Retinal pigment epithelial cell (primary cell): ENCODE data around the gene FBLN1.

Experiments used
- DNase-seq: peaks from one replicate; pipeline ENCODE4 v3.0.0-alpha.2; 2010; ENCODE audit warnings: low read depth
- H3K4me3 ChIP-seq: 2 replicates; pipeline ENCODE4 v1.5.1; 2011; ENCODE audit warnings: mild to moderate bottlenecking, low read length, control low read depth, moderate library complexity
- TF ChIP-seq, protein P1 (sequence below): conservative IDR thresholded peaks from 2 replicates; pipeline ENCODE4 v1.5.1; 2011; ENCODE audit warnings: low read depth, low read length, control low read depth, inconsistent platforms

FBLN1 gene

DNA sequence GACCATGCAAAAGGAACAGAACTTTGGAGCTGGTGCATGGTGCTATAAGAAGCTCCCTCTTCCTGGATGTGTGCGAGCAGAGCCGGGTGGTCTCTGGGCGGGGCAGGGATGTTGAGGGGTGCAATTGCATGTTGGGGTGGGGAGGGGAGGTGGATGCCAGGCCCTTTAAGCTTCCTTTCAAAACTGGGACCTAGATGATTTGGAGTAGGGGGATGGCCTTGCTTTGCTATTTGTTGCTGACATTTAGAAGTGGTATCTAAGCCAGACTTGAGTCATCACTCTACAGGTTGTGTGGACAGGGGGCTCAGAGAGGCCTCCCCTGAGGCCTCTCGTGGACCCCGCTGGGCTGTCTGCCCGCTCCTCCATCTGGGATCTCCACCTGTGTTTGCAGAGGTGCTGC, 24.8 kb downstream of the FBLN1 start:
- TF ChIP-seq, protein P1, sequence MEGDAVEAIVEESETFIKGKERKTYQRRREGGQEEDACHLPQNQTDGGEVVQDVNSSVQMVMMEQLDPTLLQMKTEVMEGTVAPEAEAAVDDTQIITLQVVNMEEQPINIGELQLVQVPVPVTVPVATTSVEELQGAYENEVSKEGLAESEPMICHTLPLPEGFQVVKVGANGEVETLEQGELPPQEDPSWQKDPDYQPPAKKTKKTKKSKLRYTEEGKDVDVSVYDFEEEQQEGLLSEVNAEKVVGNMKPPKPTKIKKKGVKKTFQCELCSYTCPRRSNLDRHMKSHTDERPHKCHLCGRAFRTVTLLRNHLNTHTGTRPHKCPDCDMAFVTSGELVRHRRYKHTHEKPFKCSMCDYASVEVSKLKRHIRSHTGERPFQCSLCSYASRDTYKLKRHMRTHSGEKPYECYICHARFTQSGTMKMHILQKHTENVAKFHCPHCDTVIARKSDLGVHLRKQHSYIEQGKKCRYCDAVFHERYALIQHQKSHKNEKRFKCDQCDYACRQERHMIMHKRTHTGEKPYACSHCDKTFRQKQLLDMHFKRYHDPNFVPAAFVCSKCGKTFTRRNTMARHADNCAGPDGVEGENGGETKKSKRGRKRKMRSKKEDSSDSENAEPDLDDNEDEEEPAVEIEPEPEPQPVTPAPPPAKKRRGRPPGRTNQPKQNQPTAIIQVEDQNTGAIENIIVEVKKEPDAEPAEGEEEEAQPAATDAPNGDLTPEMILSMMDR: no peak

GRCh38 chr22:45528046-45528445, 25.4 kb downstream of the FBLN1 start:
- no peak overlapping the region for H3K4me3 ChIP-seq
- TF ChIP-seq, protein P1: no peak
- DNase-seq: no peak

More for the DNA sequence above, 24.8 kb downstream of the FBLN1 start:
- H3K4me3 ChIP-seq: no peak overlapping the region
- DNase-seq: no peak

DNA sequence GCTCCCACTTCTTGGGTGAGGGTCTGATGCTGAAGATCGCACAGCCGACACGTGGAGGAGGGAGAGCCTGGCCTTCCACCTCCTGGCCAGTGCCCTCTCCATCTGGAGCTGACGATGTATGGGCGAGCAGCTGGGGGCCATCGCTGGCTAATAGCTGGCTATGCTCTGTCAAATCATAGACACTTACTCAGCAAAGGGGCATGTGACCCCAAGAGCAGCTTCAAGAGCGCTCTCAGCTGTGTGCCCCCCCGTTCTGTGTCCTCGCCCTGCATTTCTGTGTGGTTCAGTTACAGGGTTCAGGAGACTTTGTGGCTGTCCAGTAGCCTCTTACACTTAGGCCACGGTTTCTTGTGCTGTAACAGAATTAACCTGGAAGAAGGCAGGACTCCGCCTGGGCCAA, 26.4 kb downstream of the FBLN1 start:
- DNase-seq: no peak
- no peak overlapping the region for H3K4me3 ChIP-seq
- TF ChIP-seq, protein P1: no peak

- DNase-seq: no peak
- H3K4me3 ChIP-seq: no peak overlapping the region
- TF ChIP-seq, protein P1: no peak
Observed at GRCh38 chr22:45529971-45530575, 27.4 kb downstream of the FBLN1 start.

DNA sequence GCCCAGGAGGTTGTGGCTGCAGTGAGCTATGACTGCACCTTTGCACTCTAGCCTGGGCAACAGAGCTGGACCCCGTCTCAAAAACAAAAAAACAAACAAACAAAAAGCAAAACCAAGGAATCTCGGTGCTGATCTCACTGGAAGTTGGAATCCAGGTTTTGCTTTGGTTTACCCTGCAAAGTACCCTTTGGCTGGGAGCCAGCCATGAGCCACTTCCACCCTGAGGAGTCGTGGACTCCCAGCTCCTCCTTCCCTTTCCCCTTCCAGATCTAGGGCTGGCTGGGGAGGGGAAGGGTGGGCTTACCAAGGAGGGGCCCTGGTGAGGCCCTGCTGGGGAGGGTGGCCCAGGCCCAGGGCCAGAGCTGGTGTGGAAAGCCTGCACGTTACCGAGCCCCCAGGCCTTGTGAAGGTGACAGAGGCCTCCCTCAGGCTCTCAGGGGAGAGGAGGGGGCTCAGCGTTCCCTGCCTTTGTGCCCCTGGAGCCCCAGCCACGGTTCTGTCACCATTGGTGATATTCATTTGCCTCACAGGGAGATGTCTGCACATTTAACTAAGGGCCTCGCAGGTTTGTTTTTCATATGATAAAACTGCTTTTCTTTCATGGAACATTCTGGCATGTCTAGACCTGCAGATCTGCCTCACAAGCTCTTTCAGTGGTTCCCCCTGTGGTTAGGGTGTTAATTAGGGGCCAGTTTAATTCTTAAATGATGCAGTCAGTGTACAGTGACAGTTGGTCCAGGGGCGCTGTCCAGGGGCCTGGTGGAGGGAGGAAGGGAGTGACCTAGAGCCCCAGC, 29.0 kb downstream of the FBLN1 start:
- no peak for DNase-seq
- TF ChIP-seq, protein P1: no peak
- H3K4me3 ChIP-seq: no peak overlapping the region

- TF ChIP-seq, protein P1: no peak
Observed at GRCh38 chr22:45532235-45532631, 29.6 kb downstream of the FBLN1 start.

DNA sequence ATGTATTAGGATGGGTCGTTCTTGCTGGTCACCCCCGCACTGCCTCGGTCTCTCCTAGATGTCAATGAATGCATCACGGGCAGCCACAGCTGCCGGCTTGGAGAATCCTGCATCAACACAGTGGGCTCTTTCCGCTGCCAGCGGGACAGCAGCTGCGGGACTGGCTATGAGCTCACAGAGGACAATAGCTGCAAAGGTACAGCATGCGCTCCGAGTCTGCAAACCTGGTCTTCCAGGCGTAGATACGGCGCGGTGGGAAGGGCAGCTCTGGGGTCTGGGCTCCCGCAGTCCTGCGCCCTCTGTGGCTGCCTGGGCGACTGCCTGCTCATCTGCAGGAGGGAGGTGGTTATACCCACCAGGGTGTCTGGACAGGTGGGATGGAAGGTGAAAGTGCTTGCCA, 31.0 kb downstream of the FBLN1 start:
- no peak overlapping the region for H3K4me3 ChIP-seq
- DNase-seq: no peak
- TF ChIP-seq, protein P1: no peak

More at GRCh38 chr22:45532235-45532631, 29.6 kb downstream of the FBLN1 start:
- no peak for DNase-seq
- H3K4me3 ChIP-seq: no peak overlapping the region
